Measurements from ENCODE around the gene GFM2.
A peak's percentile ranks its signal among the peaks of the same experiment; 100 is the strongest.

- TF ChIP-seq POLR2A (IDR thresholded peaks at IDR 0.05) (no peak), EP300 (IDR thresholded peaks at IDR 0.05; ENCODE audit: low read depth) (no peak)
- TF ChIP-seq, protein P1, sequence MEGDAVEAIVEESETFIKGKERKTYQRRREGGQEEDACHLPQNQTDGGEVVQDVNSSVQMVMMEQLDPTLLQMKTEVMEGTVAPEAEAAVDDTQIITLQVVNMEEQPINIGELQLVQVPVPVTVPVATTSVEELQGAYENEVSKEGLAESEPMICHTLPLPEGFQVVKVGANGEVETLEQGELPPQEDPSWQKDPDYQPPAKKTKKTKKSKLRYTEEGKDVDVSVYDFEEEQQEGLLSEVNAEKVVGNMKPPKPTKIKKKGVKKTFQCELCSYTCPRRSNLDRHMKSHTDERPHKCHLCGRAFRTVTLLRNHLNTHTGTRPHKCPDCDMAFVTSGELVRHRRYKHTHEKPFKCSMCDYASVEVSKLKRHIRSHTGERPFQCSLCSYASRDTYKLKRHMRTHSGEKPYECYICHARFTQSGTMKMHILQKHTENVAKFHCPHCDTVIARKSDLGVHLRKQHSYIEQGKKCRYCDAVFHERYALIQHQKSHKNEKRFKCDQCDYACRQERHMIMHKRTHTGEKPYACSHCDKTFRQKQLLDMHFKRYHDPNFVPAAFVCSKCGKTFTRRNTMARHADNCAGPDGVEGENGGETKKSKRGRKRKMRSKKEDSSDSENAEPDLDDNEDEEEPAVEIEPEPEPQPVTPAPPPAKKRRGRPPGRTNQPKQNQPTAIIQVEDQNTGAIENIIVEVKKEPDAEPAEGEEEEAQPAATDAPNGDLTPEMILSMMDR (IDR thresholded peaks at IDR 0.05), result peak; percentile 51 to 69 (median 53)
Observed at GRCh38 chr5:74766418-74766848, 484 bp downstream of the GFM2 start.

Data from transverse colon (tissue), 3 donors.